ENCODE measurements around the gene ZC4H2. TPM values are rescaled to one million over a fixed set of nuclear protein-coding genes. Genes with fewer than 3 reads are reported as not detected.

Gene ZC4H2
- total and polyA plus RNA-seq, 2 of the 13 experiments (the other 11 are each of a cell fraction or from before 2014, with no cell fraction given), result 6.1 to 12.8 TPM

DNA sequence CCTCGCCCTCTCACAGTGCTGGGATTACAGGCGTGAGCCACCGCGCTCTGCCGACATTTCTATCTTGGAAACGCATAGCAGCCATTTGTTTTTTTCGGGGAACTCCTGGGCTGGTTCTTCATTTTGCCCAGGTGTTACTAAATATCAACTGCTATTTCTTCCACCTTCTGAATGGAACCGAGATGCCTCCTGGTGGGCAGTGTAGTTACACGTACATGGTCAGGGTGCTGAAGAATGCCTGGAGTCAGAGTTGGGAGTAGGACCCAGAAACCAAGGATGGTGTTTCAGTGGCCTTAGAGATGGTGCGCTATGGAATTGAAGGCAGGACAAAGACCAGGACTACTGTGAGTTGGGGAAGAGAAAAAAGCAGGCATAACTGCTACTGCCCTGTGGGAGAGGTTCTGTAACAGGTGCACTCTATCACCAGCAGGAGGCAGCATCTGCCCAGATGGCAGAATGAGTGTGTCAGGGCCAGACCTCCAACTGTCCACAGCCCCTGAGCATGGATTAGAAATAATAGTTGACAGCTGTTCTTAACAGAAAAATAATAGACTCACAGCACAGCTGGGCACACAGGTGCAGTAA is 81.7 kb downstream of the ZC4H2 start:
- ChIA-PET POLR2A (no interaction called here), CTCF (ENCODE audit: low intra/inter-chr PET ratio, low total read pairs) (interaction anchor here (0.8 to 1.7 kb wide), 3 partner anchors 462 to 635 kb away, joined by 3 to 26 read pairs (median 4); no protein-coding TSS in a partner anchor)
- no peaks in the 10 kb centered on the region for H3K79me2 ChIP-seq (ENCODE audit: insufficient read depth, low read length)
- H3K4me3 ChIP-seq (replicated peaks in 1 of 3; ENCODE audit: insufficient read depth in 1 of 3, low read depth in 2 of 3, low read length in 3 of 3), result no peak overlapping the region
- no peaks in the 10 kb centered on the region for H3K9me3 ChIP-seq (ENCODE audit: low read length)
- in situ Hi-C loops (cut with HindIII; ENCODE audit: extremely low pct_ligation_motif_present, low pct_unique_long_range_greater_than_20kb), result loop anchor here (25.0 kb wide), 1 partner anchor 568 kb away; no protein-coding TSS in a partner anchor
- 63% methylated on average over 9 of the region's 10 CpGs for WGBS (ENCODE audit: low lambda C conversion rate)
- BruUV-seq (replicated peaks), result no TSS peak
- H3K9ac ChIP-seq (ENCODE audit: insufficient read depth, low read depth, low read length), result no peak overlapping the region
- H3K27me3 ChIP-seq (ENCODE audit: control insufficient read depth in 1 of 2, insufficient read depth in 2 of 2, low read length in 2 of 2), result no peaks in the 10 kb centered on the region
- no peaks in the 10 kb centered on the region for H4K20me1 ChIP-seq (ENCODE audit: insufficient read depth, low read length)
- TF ChIP-seq FOSL1 (CRISPR knock-in tag; IDR thresholded peaks at IDR 0.05; ENCODE audit: borderline replicate concordance) (no peak), SMC3 (IDR thresholded peaks at IDR 0.05; ENCODE audit: low read length) (peak; percentile 81), ZNF468 (CRISPR knock-in tag; IDR thresholded peaks at IDR 0.05) (no peak), STAG1 (CRISPR knock-in tag; IDR thresholded peaks at IDR 0.05) (peak; percentile 95), ZNF816 (CRISPR knock-in tag; IDR thresholded peaks at IDR 0.05; ENCODE audit: borderline replicate concordance) (no peak), RAD21 (CRISPR knock-in tag; IDR thresholded peaks at IDR 0.05) (peak; percentile 71)
- TF ChIP-seq, protein P1, sequence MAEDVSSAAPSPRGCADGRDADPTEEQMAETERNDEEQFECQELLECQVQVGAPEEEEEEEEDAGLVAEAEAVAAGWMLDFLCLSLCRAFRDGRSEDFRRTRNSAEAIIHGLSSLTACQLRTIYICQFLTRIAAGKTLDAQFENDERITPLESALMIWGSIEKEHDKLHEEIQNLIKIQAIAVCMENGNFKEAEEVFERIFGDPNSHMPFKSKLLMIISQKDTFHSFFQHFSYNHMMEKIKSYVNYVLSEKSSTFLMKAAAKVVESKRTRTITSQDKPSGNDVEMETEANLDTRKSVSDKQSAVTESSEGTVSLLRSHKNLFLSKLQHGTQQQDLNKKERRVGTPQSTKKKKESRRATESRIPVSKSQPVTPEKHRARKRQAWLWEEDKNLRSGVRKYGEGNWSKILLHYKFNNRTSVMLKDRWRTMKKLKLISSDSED (CRISPR knock-in tag; IDR thresholded peaks at IDR 0.05), result no peak
- TF ChIP-seq, protein P2, sequence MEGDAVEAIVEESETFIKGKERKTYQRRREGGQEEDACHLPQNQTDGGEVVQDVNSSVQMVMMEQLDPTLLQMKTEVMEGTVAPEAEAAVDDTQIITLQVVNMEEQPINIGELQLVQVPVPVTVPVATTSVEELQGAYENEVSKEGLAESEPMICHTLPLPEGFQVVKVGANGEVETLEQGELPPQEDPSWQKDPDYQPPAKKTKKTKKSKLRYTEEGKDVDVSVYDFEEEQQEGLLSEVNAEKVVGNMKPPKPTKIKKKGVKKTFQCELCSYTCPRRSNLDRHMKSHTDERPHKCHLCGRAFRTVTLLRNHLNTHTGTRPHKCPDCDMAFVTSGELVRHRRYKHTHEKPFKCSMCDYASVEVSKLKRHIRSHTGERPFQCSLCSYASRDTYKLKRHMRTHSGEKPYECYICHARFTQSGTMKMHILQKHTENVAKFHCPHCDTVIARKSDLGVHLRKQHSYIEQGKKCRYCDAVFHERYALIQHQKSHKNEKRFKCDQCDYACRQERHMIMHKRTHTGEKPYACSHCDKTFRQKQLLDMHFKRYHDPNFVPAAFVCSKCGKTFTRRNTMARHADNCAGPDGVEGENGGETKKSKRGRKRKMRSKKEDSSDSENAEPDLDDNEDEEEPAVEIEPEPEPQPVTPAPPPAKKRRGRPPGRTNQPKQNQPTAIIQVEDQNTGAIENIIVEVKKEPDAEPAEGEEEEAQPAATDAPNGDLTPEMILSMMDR (CRISPR knock-in tag; IDR thresholded peaks at IDR 0.05), result peak; percentile 84
- TF ChIP-seq, protein P3, sequence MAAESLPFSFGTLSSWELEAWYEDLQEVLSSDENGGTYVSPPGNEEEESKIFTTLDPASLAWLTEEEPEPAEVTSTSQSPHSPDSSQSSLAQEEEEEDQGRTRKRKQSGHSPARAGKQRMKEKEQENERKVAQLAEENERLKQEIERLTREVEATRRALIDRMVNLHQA (CRISPR knock-in tag; IDR thresholded peaks at IDR 0.05), result no peak
- TF ChIP-seq, protein P4, sequence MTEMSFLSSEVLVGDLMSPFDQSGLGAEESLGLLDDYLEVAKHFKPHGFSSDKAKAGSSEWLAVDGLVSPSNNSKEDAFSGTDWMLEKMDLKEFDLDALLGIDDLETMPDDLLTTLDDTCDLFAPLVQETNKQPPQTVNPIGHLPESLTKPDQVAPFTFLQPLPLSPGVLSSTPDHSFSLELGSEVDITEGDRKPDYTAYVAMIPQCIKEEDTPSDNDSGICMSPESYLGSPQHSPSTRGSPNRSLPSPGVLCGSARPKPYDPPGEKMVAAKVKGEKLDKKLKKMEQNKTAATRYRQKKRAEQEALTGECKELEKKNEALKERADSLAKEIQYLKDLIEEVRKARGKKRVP (CRISPR knock-in tag; IDR thresholded peaks at IDR 0.05), result no peak
- DNase-seq (ENCODE audit: low spot score) (peak; percentile 36), FAIRE-seq (peak; percentile 83), ATAC-seq (peak; percentile 99)
- no peak overlapping the region for H3K27ac ChIP-seq (ENCODE audit: extremely low read length, insufficient read depth, low read length)
- H3K4me2 ChIP-seq (ENCODE audit: low read depth, low read length), result no peak overlapping the region
- intact Hi-C loops (cut with micrococcal nuclease; ENCODE audit: unreplicated experiment), result loop anchor here (1.0 to 10.0 kb wide), 5 partner anchors 140 to 633 kb away; partner anchors contain the start of gene ZC3H12B
- H3K36me3 ChIP-seq (replicated peaks in 1 of 2; ENCODE audit: control insufficient read depth in 1 of 2, insufficient read depth in 2 of 2, low read length in 2 of 2), result no peaks in the 10 kb centered on the region
- H3K4me1 ChIP-seq (ENCODE audit: insufficient read depth, low read length), result no peaks in the 10 kb centered on the region
- H2AFZ ChIP-seq (ENCODE audit: low read length), result no peak overlapping the region
